Ascending aorta (tissue), 2 donors: ENCODE measurements around the gene NSG1. TPM values are rescaled to one million over a fixed set of nuclear protein-coding genes. Genes with fewer than 3 reads are reported as not detected.
A peak's percentile ranks its signal among the peaks of the same experiment; 100 is the strongest.

Experiments
- DNase-seq, 2 donors: peaks; one replicate each; pipeline ENCODE4 v3.0.0-alpha.2; 2019; ENCODE audit warnings: low spot score in 2 of 2
- H3K27ac ChIP-seq, 2 donors: fragments of 200-600 bp; sonication (generic); one replicate each; pipeline ENCODE4 v1.5.1; 2016 to 2017; ENCODE audit warnings: mild to moderate bottlenecking in 1 of 2
- H3K27me3 ChIP-seq: fragments of 200-600 bp; sonication (generic); one replicate; pipeline ENCODE4 v1.5.1; 2017
- H3K36me3 ChIP-seq, 2 donors: fragments of 200-600 bp; sonication (generic); one replicate each; pipeline ENCODE4 v1.5.1; 2016
- H3K4me1 ChIP-seq, 2 donors: fragments of 200-600 bp; sonication (generic); one replicate each; pipeline ENCODE4 v1.5.1; 2016 to 2017; ENCODE audit warnings: mild to moderate bottlenecking in 1 of 2
- H3K4me3 ChIP-seq, 2 donors: fragments of 200-600 bp; sonication (generic); one replicate each; pipeline ENCODE4 v1.5.1; 2016 to 2017; ENCODE audit warnings: mild to moderate bottlenecking in 1 of 2
- H3K9me3 ChIP-seq, 2 donors: fragments of 200-600 bp; sonication (generic); one replicate each; pipeline ENCODE4 v1.5.1; 2016
- intact Hi-C: fragments of 100-400 bp; cut with DNase I; formaldehyde crosslinking; loops from one replicate; pipeline ENCODE4 v1.15.1; 2023
- total RNA-seq: library from RNA; depleted of rRNA; stranded (reverse); fragments of >200 nt; gene quantifications from one replicate; pipeline ENCODE4 v1.1.0, GENCODE V29; 2016
- TF ChIP-seq, protein P1 (sequence below), 3 experiments: fragments of 200-600 bp in 2 of 3; fragments of 450-650 bp in 1 of 3; sonication (generic) in 2 of 3; IDR thresholded peaks; one replicate each; pipeline ENCODE4 v1.5.1; 2016 to 2019; ENCODE audit warnings: antibody characterized with exemption in 3 of 3, mild to moderate bottlenecking in 1 of 3, moderate library complexity in 1 of 3

NSG1 gene
- total RNA-seq, 1 donor from 2014 or later: not detected

- H3K4me1 ChIP-seq: peaks cover 4 to 8% of the 10 kb centered on the region in 2 donors
- H3K27me3 ChIP-seq: peaks cover 9% of the 10 kb centered on the region
- H3K4me3 ChIP-seq: peak overlapping the region; percentile 42 to 60
- no peaks in the 10 kb centered on the region for H3K36me3 ChIP-seq
- no peak overlapping the region for H3K27ac ChIP-seq
- H3K9me3 ChIP-seq: no peaks in the 10 kb centered on the region
- no peak for DNase-seq
- intact Hi-C loops: no loop called here
- TF ChIP-seq, protein P1, sequence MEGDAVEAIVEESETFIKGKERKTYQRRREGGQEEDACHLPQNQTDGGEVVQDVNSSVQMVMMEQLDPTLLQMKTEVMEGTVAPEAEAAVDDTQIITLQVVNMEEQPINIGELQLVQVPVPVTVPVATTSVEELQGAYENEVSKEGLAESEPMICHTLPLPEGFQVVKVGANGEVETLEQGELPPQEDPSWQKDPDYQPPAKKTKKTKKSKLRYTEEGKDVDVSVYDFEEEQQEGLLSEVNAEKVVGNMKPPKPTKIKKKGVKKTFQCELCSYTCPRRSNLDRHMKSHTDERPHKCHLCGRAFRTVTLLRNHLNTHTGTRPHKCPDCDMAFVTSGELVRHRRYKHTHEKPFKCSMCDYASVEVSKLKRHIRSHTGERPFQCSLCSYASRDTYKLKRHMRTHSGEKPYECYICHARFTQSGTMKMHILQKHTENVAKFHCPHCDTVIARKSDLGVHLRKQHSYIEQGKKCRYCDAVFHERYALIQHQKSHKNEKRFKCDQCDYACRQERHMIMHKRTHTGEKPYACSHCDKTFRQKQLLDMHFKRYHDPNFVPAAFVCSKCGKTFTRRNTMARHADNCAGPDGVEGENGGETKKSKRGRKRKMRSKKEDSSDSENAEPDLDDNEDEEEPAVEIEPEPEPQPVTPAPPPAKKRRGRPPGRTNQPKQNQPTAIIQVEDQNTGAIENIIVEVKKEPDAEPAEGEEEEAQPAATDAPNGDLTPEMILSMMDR (IDR thresholded peaks at IDR 0.05): no peak
Measured at GRCh38 chr4:4386296-4386735, 586 bp upstream of the NSG1 start.

DNA sequence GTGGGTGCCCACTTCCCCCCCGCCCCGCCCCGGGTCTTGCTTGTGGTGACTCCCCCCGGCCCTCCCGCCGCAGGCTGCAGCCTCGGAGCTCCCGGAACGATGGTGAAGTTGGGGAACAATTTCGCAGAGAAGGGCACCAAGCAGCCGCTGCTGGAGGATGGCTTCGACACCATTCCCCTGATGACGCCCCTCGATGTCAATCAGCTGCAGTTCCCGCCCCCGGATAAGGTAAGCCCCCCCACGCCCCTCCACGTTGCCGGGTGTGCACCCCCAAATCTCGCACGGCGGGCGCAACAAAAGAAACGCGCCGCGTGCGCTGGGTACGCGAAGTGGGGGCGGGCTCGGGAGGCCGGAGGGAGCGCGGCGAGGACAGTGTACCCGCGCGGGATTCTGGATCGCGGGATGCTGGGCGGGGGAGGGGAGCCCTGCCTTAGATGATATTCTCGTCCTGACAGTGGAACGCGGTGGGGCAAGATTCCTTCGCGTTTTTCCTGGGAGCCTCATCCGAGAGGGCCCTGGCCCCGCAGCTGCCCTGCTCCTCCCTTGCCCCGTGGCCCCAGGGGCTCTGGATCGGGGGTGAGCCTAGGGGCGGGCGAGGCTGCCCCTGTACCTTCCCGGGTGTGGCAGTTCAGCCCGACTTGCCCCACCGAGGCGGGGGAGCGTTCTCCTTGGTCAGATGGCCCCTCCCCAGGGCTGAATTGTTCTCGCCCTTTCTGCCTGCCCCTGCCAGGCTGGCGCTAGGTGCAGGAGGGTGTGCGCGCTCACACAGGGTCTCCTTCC lies 819 bp downstream of the NSG1 start:
- Histone ChIP-seq H3K27ac (no peak overlapping the region), H3K27me3 (peaks cover 9% of the 10 kb centered on the region), H3K36me3 (no peaks in the 10 kb centered on the region), H3K4me3 (peak overlapping the region; percentile 42 to 60), H3K9me3 (no peaks in the 10 kb centered on the region), H3K4me1 (peaks cover 4 to 8% of the 10 kb centered on the region in 2 donors)
- intact Hi-C loops: no loop called here
- TF ChIP-seq, protein P1 (IDR thresholded peaks at IDR 0.05): no peak
- DNase-seq: no peak

- H3K36me3 ChIP-seq: no peaks in the 10 kb centered on the region
- H3K27ac ChIP-seq: no peak overlapping the region
- peaks cover 9% of the 10 kb centered on the region for H3K27me3 ChIP-seq
- H3K4me1 ChIP-seq: peaks cover 4 to 8% of the 10 kb centered on the region in 2 donors
- TF ChIP-seq, protein P1 (IDR thresholded peaks at IDR 0.05): no peak
- intact Hi-C loops: no loop called here
- H3K9me3 ChIP-seq: no peaks in the 10 kb centered on the region
- no peak overlapping the region for H3K4me3 ChIP-seq
- no peak for DNase-seq
Measured at GRCh38 chr4:4388311-4388790, 1.4 kb downstream of the NSG1 start.

DNA sequence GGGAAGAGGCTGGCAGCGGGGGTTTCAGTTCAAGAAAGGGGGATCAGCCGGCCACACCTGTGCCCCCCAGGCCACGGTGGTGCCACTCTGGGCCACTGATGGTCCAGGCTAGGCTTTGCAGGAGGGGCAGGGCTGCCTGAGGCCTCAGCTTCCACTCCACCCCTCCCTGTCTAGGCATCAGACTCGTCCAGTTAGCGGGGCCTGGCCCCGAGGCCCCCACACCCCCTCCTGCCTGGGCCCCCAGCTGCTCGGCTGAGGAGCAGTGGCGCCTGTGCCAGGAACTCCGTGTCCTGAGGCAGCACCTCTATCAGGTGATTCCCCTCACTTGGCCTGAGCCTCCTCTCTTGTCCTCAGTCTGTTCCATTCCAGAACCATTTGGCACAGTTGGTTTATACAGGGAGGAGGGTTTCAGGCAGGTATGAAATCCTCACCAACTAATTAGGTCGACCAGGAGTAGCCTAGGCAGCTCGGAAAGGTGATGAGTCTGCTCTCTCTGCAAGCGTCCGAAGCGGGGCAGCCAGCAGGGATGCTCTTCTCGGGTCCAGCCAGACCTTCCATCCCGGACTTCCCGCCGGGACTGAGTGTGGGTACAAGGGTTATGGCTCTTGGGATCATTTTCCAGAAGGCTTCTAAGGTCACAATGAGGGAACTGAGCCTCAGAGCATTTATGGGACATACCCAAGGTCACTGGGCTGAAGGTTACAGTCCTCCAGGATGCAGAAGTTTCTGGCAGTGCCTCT lies 2.1 kb downstream of the NSG1 start:
- TF ChIP-seq, protein P1 (IDR thresholded peaks at IDR 0.05): no peak
- no peak overlapping the region for H3K4me3 ChIP-seq
- no peak overlapping the region for H3K27ac ChIP-seq
- no peaks in the 10 kb centered on the region for H3K36me3 ChIP-seq
- H3K27me3 ChIP-seq: peaks cover 9% of the 10 kb centered on the region
- H3K4me1 ChIP-seq: peaks cover 4 to 8% of the 10 kb centered on the region in 2 donors
- intact Hi-C loops: no loop called here
- H3K9me3 ChIP-seq: no peaks in the 10 kb centered on the region
- DNase-seq: no peak

- intact Hi-C loops: no loop called here
- DNase-seq: no peak
- H3K4me3 ChIP-seq: no peak overlapping the region
- TF ChIP-seq, protein P1 (IDR thresholded peaks at IDR 0.05): no peak
- peaks cover 4 to 8% of the 10 kb centered on the region in 2 donors for H3K4me1 ChIP-seq
- H3K36me3 ChIP-seq: no peaks in the 10 kb centered on the region
- H3K9me3 ChIP-seq: no peaks in the 10 kb centered on the region
- H3K27ac ChIP-seq: no peak overlapping the region
- H3K27me3 ChIP-seq: peaks cover 9% of the 10 kb centered on the region
Measured at GRCh38 chr4:4390046-4390445, 3.1 kb downstream of the NSG1 start.
